ENCODE measurements around the gene PDCD1.

PDCD1 gene

DNA sequence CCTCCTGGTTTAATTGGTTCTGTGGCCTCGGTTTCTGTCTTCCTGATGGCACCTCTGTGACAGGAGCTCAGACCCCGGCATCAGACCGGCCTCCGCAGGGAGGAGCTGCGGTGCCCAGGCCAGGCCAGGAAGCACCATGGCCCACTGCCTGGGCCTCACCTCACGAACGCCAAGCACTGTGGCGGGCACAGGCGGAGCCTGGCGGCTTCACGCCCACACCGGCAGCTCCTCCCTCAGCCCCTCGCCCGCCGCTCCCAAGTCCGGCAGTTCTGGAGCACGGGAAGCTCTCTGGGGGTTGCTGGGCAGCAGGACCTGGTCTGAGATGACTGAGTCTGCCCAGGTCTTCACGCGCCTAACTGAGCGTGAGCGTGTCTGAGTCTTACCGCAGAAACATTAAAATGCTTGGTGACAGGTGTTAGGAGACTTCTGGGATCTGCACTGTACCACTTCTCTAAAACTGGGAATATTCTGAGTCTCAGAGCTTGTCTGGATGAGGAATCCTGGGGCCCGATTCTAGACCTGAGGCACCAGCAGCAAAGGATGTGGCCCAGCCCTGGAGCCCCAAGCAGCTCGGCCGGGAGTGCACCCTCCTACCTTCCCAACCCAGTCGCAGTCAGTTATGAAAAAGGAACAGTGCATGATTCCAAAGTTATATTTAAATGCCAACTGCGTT is 32.8 kb upstream of the PDCD1 start:
- FAIRE-seq = no peak
- no peak for TF ChIP-seq POLR2A (IDR thresholded peaks at IDR 0.05; ENCODE audit: low read depth, low read length)

DNA sequence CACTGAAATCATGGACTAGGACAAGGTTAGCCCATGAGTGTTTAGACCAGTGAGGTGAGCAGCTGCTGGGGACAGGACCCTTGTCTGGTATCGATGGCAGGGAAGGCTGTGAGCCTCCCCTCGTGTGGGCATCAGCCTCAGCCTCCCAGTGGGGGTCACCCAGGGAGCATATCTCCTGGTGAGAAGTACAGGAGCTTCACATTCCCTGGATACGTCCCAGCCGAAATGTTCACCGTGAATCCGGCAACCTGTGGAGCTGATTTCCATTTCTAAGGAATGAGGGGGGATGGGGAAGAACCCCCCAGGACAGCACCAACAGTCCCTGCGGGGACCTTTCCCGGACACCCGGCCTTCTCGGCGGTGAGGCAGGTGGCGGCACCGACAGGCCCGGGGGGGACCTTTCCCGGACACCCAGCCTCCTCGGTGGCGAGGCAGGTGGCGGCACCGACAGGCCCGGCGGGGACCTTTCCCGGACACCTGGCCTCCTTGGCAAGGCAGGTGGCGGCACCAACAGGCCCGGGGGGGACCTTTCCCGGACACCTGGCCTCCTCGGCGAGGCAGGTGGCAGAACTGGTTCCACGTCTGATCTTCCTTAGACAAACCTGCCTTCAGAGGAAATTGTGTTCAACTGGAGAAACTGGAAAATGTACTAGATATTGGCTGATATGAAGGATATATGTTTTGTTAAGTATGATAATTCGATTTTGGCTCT is 32.0 kb upstream of the PDCD1 start:
- no peak for TF ChIP-seq POLR2A (IDR thresholded peaks at IDR 0.05; ENCODE audit: low read depth, low read length)
- no peak for DNase-seq (ENCODE audit: insufficient read length, low spot score)
- FAIRE-seq = no peak

More for the DNA sequence above, 32.8 kb upstream of the PDCD1 start:
- DNase-seq (ENCODE audit: insufficient read length, low spot score) = no peak

DNA sequence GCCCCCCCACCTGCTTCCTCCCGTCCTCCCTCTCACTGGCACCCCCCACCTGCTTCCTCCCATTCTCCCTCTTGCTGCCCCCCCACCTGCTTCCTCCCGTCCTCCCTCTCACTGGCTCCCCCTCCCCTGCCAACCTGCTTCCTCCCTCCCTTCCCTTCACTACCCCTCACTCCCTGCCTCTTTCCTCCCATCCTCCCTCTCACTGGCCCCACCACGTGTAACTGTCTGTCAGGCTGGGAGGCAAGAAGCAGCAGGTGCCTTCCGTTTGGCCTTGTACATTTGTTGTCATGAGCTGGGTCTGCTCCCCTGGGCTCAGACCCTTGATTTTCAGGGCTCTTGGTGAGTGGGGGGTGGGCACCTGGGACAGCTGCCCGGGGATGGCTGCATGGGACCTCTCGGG is 29.9 kb upstream of the PDCD1 start:
- no peak for TF ChIP-seq POLR2A (IDR thresholded peaks at IDR 0.05; ENCODE audit: low read depth, low read length)
- FAIRE-seq = no peak
- DNase-seq (ENCODE audit: insufficient read length, low spot score) = no peak

DNA sequence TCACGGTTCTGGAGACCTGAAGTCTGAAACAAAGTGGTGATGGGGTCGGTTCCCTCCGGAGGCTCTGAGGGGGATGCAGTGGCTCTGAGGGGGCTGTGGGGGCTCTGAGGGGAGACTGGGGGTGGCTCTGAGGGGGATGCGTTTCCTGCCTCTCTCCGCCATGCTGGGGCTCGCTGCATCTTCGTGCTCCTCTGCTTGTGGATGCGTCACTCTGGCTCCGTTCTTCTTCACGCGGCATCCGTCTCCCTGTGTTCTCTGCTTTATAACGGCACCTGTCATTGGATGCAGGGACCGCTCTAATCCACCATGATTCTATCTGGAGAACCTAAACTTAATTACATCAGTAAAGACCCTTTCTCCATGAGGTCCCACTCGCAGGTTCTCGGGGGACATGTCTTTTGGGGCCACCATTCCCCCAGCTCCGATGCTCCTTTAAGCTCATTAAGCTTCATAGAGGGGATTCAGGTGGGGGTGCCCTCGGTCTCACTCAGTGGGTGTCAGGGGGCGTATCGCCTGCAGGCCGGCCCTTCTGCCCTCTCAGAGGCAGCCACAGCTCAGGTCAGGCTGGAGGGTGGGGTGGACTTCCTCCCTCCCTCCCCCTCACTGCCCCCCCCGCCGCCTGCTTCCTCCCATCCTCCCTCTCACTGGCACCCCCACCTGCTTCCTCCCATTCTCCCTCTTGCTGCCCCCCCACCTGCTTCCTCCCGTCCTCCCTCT is 29.3 kb upstream of the PDCD1 start:
- no peak for FAIRE-seq
- TF ChIP-seq POLR2A (IDR thresholded peaks at IDR 0.05; ENCODE audit: low read depth, low read length) = no peak

DNA sequence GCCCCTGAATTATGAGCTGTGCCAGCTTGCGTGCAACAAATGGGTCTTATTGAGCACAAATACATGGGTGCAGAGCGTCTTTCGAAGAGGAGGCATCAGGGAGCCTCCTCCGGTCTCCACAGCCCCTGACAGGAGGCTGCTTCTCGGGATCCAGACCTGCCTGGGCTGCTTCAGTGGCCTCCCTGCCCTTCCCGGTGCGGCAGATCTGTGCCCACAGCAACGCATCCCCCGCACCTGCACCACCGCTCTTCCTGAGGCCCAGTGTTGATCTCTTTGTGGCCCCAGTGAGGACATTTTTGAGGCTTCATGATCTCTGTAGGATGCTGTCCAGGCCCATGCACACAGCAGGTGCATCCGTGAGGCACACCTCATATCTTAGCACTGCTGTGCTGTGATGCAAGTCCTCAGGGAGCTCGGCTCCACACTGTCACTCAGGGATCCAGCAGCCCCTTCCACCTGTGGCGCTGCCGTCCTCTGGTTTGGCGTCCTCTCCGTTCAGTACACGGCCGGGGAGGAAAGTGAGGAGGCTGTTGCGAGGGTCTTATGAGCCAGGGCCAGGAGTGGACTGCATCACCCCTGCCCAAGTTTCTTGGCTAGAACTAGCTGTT is 28.2 kb upstream of the PDCD1 start:
- no peak for FAIRE-seq
- no peak for TF ChIP-seq POLR2A (IDR thresholded peaks at IDR 0.05; ENCODE audit: low read depth, low read length)

More for the DNA sequence above, 29.3 kb upstream of the PDCD1 start:
- no peak for DNase-seq (ENCODE audit: insufficient read length, low spot score)

DNA sequence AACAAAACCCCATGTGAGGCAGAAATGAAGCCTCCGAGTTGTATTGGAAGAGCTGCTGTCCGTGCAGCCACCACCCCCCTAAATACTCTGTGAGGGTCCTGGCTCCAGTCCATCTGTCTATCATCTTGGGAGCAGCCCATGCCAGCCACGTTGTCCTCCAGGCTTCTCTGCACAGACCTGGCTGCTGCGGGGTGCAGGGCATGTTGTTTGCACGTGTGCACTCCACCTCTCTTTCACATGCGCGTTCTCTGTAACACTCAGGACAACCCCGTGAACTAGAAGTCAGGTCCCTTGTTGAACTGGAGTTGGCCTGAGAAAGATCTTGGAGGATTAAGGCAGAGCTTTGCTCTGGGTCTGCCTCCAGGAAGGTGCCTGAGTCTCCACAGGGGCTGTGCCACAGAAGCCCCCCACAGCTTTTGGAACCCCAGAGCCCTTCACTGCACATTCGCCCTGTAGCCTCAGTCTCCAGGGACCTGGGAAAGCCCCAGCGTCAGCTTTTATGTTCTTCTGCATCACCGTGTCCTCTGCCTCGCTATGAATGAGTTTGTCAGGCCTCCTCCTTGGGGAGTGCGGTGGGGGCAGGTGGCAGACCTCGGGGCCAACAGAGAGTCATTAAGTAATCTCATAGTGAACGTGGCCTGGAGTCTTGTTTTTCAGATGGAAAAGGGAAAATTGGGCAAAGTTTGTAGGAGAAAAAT is 27.4 kb upstream of the PDCD1 start:
- no peak for TF ChIP-seq POLR2A (IDR thresholded peaks at IDR 0.05; ENCODE audit: low read depth, low read length)
- DNase-seq (ENCODE audit: insufficient read length, low spot score) (no peak), FAIRE-seq (no peak)

More for the DNA sequence above, 28.2 kb upstream of the PDCD1 start:
- DNase-seq (ENCODE audit: insufficient read length, low spot score) = no peak

DNA sequence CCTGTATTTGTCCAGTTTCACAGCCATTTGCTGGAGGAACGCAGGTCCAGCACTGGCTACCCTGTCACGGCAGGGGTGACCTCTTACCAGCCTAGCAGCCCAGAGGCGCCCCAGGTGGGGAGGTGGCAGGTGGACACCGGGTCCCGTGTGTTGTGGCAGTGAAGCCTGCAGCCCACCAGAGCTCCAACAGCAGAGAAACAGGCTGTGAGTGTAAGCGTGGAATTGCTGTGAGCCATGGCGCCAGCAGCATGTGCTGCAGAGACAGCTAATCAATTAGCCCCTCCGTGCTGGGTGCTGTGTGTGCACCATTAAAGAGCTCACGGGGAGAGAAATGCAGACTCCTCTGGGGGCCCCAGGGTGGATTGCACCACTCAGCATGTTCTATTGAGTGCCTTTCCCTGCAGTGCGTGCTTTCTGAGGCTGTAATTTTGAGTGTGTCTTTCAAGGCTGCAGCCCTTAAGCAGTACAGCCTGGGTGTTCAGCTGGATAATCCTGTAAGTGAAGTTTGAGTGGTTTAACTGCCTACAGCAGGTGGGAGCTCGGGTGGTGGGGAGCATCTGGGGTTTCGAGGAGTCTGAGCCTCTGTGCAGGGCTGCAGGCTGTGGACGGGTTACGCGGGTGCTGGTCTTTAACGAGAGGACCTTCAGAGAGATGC is 26.7 kb upstream of the PDCD1 start:
- no peak for TF ChIP-seq POLR2A (IDR thresholded peaks at IDR 0.05; ENCODE audit: low read depth, low read length)
- DNase-seq (ENCODE audit: insufficient read length, low spot score) (no peak), FAIRE-seq (no peak)

DNA sequence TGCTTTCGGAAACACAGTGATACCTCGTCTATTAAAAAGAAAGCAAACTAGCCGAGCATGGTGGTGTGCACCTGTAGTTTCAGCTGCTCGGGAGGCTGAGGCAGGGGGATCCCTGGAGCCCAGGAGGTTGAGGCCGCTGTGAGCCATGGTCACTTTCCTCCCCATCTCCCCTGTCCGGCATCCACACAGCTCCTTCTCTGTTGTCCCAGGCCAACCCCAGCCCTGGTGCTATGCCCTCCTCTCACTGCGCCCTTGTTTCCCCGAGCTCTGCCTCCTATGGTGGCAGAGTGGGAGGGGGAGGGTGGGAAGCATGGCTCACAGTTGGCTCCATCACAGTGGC is 26.2 kb upstream of the PDCD1 start:
- TF ChIP-seq POLR2A (IDR thresholded peaks at IDR 0.05; ENCODE audit: low read depth, low read length) = no peak
- DNase-seq (ENCODE audit: insufficient read length, low spot score) (no peak), FAIRE-seq (no peak)

DNA sequence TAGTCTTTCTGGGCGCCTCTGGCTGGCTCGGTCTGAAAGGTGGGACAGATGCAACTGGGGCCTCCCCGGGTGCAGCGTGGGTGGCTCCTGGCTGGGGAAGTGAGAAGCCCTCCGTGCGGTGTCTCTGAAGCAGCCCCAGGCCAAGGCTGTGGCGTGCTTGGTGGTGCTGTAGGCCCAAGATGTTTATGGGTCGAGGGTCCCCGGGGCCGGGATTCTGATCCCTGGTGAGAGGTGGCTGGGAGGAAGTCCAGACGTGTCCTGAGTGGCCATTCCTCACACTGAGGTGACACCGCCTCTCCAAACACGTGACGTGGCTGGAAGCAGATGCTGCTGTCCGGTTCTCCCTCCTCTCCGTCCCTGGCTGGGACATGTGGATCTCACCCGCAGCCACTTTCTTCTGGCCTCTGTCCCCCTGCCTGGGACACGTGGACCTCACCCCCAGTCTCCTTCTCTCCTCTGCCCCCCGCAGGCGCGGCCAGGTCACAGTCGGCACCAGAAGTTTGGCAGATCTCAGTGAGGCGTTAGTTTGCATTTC is 23.5 kb upstream of the PDCD1 start:
- no peak for TF ChIP-seq POLR2A (IDR thresholded peaks at IDR 0.05; ENCODE audit: low read depth, low read length)
- DNase-seq (ENCODE audit: insufficient read length, low spot score) = no peak
- no peak for FAIRE-seq

DNA sequence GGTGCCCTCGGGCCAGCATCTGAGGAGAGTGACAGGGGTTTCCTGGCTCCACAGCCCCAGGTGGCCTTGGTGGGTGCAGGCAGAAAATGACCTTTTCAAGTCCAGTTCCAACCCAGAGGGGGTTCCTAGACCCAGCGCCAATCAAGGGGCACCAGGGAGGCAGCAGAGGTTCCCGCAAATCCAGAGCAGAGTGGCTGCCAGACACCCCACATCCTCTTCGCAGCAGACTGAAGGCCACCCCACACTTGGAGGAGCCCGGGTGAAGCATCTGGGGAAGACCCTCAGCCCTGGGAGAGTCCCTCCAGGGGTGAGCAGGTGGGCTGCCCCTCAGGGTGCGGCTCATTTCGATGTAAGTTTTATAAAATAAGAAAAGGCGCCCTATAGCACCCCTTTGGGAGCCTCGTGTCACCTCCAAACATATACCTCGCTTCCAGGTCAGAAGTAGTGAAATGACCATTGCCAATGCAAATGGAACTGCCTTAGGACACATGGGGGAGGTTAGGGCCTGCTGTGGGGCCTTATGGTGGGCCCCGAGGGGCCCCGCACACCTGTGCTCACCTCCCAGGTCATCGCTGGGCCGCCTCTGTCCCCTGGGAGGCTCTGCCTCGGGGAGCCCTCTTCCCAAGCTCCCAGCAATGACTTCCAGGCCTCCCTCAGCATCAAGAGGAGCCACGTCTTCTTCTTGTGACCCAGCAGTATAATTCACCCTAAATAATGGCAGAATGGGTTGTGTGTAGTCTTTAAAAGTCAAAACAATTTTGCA is 21.8 kb upstream of the PDCD1 start:
- no peak for FAIRE-seq

DNA sequence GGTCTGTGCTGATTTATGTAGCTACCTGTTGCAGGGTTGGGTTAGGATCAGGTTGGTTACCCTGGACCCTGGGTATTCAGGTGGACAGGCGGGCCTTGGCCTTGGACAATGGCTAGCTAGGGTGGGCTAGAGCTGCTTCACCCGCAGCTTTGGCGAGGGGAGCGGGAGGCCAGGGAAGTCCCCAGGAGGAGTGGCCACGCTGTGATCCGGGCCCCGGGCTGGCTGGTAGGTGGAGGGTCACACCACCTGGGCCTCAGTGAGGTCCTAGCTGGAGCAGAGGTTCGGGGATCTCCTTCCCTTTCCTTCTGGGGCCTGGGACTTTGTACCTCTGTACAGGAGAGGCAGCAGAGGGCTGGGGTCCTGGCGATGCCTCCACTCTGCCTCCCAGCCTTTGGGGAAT is 20.6 kb upstream of the PDCD1 start:
- TF ChIP-seq POLR2A (IDR thresholded peaks at IDR 0.05; ENCODE audit: low read depth, low read length) = no peak
- FAIRE-seq (no peak), DNase-seq (ENCODE audit: insufficient read length, low spot score) (no peak)

More for the DNA sequence above, 21.8 kb upstream of the PDCD1 start:
- DNase-seq (ENCODE audit: insufficient read length, low spot score) = no peak
- no peak for TF ChIP-seq POLR2A (IDR thresholded peaks at IDR 0.05; ENCODE audit: low read depth, low read length)

All from H54 (cell line).